Small intestine (tissue), 7 donors: ENCODE data around the gene PRODH. TPM values are rescaled to one million over a fixed set of nuclear protein-coding genes. Genes with fewer than 3 reads are reported as not detected.
"Not testable (repeated sequence)": the region's sequence is repeated elsewhere in the genome, so short reads cannot be mapped to it uniquely, and the experiment has no call there.

Source experiments
- DNase-seq, 2 donors: peaks; one replicate each; pipeline versions ENCODE4 v3.0.0 to v3.0.0-alpha.2; 2013
- FAIRE-seq: peaks from 2 replicates; lab custom pipeline; 2012; peaks lifted over from hg19 to GRCh38; lab: Jason Lieb, UNC
- H3K27ac ChIP-seq, 3 donors: one replicate each; pipeline ENCODE4 v1.5.1; 2013; ENCODE audit warnings: low read length in 2 of 3, mild to moderate bottlenecking in 2 of 3, control low read depth in 1 of 3, inconsistent platforms in 1 of 3, low read depth in 1 of 3, moderate library complexity in 1 of 3
- H3K27me3 ChIP-seq, 3 donors: one replicate each; pipeline ENCODE4 v1.6.1; 2013; ENCODE audit warnings: low read length in 3 of 3, inconsistent platforms in 1 of 3; ENCODE audit not compliant: control insufficient read depth in 3 of 3, insufficient read depth in 3 of 3
- H3K36me3 ChIP-seq, 3 donors: one replicate each; pipeline ENCODE4 v1.6.1; 2013; ENCODE audit warnings: low read length in 3 of 3, inconsistent platforms in 1 of 3, low read depth in 1 of 3, mild to moderate bottlenecking in 1 of 3, moderate library complexity in 1 of 3; ENCODE audit not compliant: control insufficient read depth in 3 of 3, insufficient read depth in 2 of 3
- H3K4me1 ChIP-seq, 3 donors: one replicate each; pipeline ENCODE4 v1.6.1; 2013; ENCODE audit warnings: low read length in 2 of 3, inconsistent platforms in 1 of 3, low read depth in 1 of 3, mild to moderate bottlenecking in 1 of 3, moderate library complexity in 1 of 3; ENCODE audit not compliant: control insufficient read depth in 3 of 3, insufficient read depth in 2 of 3
- H3K4me3 ChIP-seq, 3 donors: one replicate each; pipeline ENCODE4 v1.5.1; 2013; ENCODE audit warnings: low read length in 3 of 3, control low read depth in 1 of 3, inconsistent platforms in 1 of 3, low read depth in 1 of 3, mild to moderate bottlenecking in 1 of 3, moderate library complexity in 1 of 3
- H3K9me3 ChIP-seq, 2 donors: one replicate each; pipeline ENCODE4 v1.6.1; 2013; ENCODE audit warnings: low read depth in 1 of 2, low read length in 1 of 2; ENCODE audit not compliant: control insufficient read depth in 2 of 2, insufficient read depth in 1 of 2
- WGBS, 3 donors: extraction: QIAGEN DNeasy Blood & Tissue Kit; methylation state at CpG; one replicate each; pipeline ENCODE4 v1.1.7; 2013; 5-methylcytosine and 5-hydroxymethylcytosine counted together
- polyA plus RNA-seq, 4 donors: library from polyadenylated mRNA; stranded (reverse) in 3 of 4; unstranded in 1 of 4; fragments of 200-250 nt in 3 of 4; fragments of 120-200 nt in 1 of 4; gene quantifications; one replicate each; pipeline versions ENCODE4 v1.2.1 to v1.2.3, GENCODE V29; 2013
- donor health status: healthy with polysubstance abuse.
- donor health status: control.
- donor health status: control.
- donor health status: Bipolar disorder and iron deficiency.
- donor health status: healthy.

The PRODH gene
- polyA plus RNA-seq, 4 donors = 8.1 to 241 (median 25.5) TPM

DNA sequence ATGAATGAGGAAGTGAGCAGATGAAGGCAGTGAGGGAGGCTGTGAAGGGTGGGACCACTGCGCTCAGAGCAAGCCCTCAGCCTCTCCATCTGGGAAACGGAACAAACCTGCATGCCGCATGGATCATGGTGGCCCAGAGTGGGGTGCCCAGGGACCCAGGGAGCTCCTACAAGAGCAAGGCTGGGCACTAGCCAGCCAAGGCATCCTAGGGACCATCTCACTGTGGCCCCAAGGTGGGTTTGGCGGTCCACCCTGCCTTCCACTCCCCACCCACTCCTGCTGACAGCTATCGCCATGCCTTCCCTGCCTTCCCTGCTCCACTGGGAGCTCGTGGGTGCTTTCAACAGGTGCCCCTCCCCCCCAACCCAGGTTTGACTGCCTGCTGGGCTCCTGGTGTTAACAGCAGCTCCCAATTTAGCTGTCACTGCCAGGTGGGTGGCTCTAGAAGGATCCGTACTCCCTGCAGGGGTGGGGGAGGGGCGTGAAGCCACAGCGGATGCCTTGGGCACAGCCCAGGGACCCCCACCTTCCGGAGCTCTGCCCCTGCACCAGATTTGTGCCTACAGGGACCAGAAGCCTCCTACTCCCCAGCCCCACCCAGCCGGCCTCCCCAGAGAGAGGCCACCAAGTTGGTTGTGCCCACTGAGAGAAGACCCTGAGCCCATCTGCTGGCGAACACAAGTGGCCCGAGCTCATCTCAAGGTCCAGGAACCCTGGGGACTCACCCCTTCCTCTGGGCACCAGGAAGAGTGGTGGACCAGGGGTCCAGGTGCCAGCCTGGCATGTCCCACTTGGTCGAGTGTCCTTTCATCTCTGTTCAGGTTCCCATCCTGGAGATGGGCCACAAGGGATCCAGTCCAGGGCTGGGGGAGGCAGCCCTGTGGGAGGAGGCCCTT lies 29.7 kb upstream of the PRODH start:
- FAIRE-seq (no peak), DNase-seq (no peak)
- H3K36me3 ChIP-seq = no peaks in the 10 kb centered on the region
- H3K27me3 ChIP-seq = peaks cover 0 to 15% (median 5%) of the 10 kb centered on the region in 3 donors
- H3K4me1 ChIP-seq = no peaks in the 10 kb centered on the region
- no peak overlapping the region for H3K27ac ChIP-seq
- H3K4me3 ChIP-seq = no peak overlapping the region
- no peaks in the 10 kb centered on the region for H3K9me3 ChIP-seq
- 67 to 77% (median 77%) methylated on average over 13 to 14 of the region's 14 CpGs for WGBS, 3 donors

GRCh38 chr22:18964501-18965265 lies 28.6 kb upstream of the PRODH start:
- not testable (repeated sequence) for H3K27ac ChIP-seq, FAIRE-seq, DNase-seq, H3K36me3 ChIP-seq, H3K4me3 ChIP-seq, H3K9me3 ChIP-seq, H3K4me1 ChIP-seq
- WGBS, 3 donors = 68 to 79% (median 78%) methylated on average over 15 to 18 of the region's 19 CpGs
- H3K27me3 ChIP-seq = peaks cover 0 to 12% (median 5%) of the 10 kb centered on the region in 3 donors

- H3K4me1 ChIP-seq, DNase-seq, H3K27me3 ChIP-seq, H3K36me3 ChIP-seq, FAIRE-seq, H3K4me3 ChIP-seq, H3K27ac ChIP-seq, H3K9me3 ChIP-seq: not testable (repeated sequence)
- 90 to 93% (median 91%) methylated on average over 9 to 10 of the region's 10 CpGs for WGBS, 3 donors
These were observed 28.0 kb upstream of the PRODH start for GRCh38 chr22:18964051-18964450.

DNA sequence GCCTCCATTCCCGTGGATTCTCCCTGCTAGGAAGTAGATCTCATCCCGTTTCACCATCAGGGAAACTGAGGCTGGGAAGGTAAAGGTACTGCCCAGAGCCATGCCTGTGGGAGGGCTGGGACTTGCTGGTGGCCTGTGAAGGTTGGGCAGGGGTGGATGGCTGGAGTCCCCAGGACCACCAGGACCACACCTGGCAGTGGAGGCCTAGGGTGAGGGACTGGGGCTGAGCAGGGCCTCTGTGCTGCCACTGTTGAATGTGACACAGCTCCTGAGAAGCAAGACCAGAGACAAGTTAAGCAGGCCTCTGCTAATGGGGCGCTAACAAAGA lies 26.2 kb upstream of the PRODH start:
- WGBS, 3 donors = 68 to 85% (median 83%) methylated on average over 2 to 3 of the region's 3 CpGs
- peaks cover 0 to 2% (median 0%) of the 10 kb centered on the region in 3 donors for H3K27me3 ChIP-seq

DNA sequence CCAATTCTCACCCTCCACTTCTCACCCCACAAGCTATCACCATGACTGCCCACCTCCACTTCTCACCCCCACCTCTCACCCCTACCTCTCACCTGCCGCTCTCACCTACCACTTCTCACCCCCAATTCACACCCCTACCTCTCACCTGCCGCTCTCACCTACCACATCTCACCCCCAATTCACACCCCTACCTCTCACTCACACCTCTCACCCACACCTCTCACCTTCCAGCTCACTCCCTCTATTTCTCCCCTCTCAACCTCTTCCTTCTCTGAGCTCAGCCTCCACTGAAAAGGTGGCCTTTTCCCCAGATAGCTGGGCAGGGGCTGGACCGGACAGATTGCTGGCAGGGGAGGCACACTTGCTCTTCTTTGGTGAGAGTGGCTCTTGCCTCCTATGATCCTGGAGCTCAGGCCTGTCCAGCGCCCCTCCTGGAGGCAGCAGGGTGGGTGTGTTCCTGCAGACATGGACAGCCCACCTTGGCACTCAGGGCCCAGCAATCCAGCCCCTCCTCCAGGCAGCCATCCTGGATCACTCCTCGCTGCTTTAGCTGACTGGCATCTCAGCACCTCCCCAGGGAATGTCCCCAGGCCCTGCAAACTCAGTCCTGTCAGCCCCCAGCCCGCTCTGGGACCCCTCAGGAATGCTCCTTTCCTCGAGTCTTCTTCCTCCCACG lies 25.7 kb upstream of the PRODH start:
- not testable (repeated sequence) for H3K4me1 ChIP-seq, DNase-seq, H3K9me3 ChIP-seq, FAIRE-seq, H3K36me3 ChIP-seq, H3K4me3 ChIP-seq, H3K27me3 ChIP-seq, H3K27ac ChIP-seq
- 61 to 76% (median 71%) methylated on average over 8 of the region's 8 CpGs for WGBS, 3 donors

More for the DNA sequence above, 26.2 kb upstream of the PRODH start:
- no peaks in the 10 kb centered on the region for H3K36me3 ChIP-seq
- DNase-seq (no peak), FAIRE-seq (no peak)
- no peak overlapping the region for H3K4me3 ChIP-seq
- no peaks in the 10 kb centered on the region for H3K4me1 ChIP-seq
- no peaks in the 10 kb centered on the region for H3K9me3 ChIP-seq
- H3K27ac ChIP-seq = no peak overlapping the region

DNA sequence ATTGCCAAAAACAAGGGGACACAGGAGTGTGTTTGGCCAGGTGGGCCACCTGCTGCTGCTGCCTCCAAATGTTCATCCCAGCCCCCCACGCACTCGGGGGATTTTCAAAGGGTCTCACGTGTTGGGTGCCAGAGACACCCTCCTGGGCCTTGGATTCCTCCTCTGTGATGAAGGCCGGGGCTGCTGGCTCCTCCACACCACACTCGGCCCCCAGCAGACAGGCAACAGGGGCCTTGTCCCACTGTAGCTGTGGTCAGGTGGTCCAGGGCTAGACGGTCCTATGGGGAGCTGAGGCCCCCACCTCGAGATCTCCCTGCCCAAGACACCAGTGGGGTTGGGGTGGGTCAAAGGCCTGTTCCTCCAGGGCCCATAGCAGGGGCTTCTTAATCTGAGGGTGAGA lies 25.1 kb upstream of the PRODH start:
- not testable (repeated sequence) for DNase-seq, H3K4me1 ChIP-seq, H3K4me3 ChIP-seq, H3K27me3 ChIP-seq, H3K36me3 ChIP-seq, FAIRE-seq, H3K9me3 ChIP-seq, H3K27ac ChIP-seq
- 60 to 68% (median 66%) methylated on average over 7 of the region's 7 CpGs for WGBS, 3 donors

- not testable (repeated sequence) for H3K4me3 ChIP-seq, H3K27me3 ChIP-seq, FAIRE-seq, H3K27ac ChIP-seq, H3K9me3 ChIP-seq, H3K36me3 ChIP-seq, DNase-seq, H3K4me1 ChIP-seq
- WGBS, 3 donors = 71 to 87% (median 79%) methylated on average over 8 to 10 of the region's 11 CpGs
These were observed 24.2 kb upstream of the PRODH start for GRCh38 chr22:18960166-18960820.

- H3K36me3 ChIP-seq, DNase-seq, H3K4me3 ChIP-seq, H3K27me3 ChIP-seq, H3K27ac ChIP-seq, FAIRE-seq, H3K4me1 ChIP-seq, H3K9me3 ChIP-seq: not testable (repeated sequence)
- 58 to 77% (median 64%) methylated on average over 10 to 12 of the region's 12 CpGs for WGBS, 3 donors
These were observed 23.6 kb upstream of the PRODH start for GRCh38 chr22:18959741-18960140.
